PC-3 (cell line): ENCODE results near the gene CSAG2.

Experiments used
- EZH2 ChIP-seq: fragments of 300-600 bp; sonication (generic); IDR thresholded peaks from one replicate; pipeline ENCODE4 v1.6.1; 2017; ENCODE audit warnings: antibody characterized with exemption, mild to moderate bottlenecking, low read length; ENCODE audit not compliant: unreplicated experiment
- EZH2phosphoT487 ChIP-seq: fragments of 300-600 bp; sonication (generic); IDR thresholded peaks from 2 replicates; pipeline ENCODE4 v1.6.1; 2018; ENCODE audit warnings: mild to moderate bottlenecking, antibody characterized with exemption, low read length, borderline replicate concordance
- TF ChIP-seq, protein P1 (sequence below): fragments of 300-600 bp; sonication (generic); conservative IDR thresholded peaks from 2 replicates; pipeline ENCODE4 v1.5.1; 2017; ENCODE audit warnings: antibody characterized with exemption, low read depth, mild to moderate bottlenecking, low read length

- TF ChIP-seq EZH2 (no peak), EZH2phosphoT487 (no peak)
- TF ChIP-seq, protein P1, sequence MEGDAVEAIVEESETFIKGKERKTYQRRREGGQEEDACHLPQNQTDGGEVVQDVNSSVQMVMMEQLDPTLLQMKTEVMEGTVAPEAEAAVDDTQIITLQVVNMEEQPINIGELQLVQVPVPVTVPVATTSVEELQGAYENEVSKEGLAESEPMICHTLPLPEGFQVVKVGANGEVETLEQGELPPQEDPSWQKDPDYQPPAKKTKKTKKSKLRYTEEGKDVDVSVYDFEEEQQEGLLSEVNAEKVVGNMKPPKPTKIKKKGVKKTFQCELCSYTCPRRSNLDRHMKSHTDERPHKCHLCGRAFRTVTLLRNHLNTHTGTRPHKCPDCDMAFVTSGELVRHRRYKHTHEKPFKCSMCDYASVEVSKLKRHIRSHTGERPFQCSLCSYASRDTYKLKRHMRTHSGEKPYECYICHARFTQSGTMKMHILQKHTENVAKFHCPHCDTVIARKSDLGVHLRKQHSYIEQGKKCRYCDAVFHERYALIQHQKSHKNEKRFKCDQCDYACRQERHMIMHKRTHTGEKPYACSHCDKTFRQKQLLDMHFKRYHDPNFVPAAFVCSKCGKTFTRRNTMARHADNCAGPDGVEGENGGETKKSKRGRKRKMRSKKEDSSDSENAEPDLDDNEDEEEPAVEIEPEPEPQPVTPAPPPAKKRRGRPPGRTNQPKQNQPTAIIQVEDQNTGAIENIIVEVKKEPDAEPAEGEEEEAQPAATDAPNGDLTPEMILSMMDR: no peak
Observed at GRCh38 chrX:152738560-152738959, 29.5 kb upstream of the CSAG2 start.
